Tongue (tissue), 2 donors: ENCODE data around the gene SEMA3D. TPM values are rescaled to one million over a fixed set of nuclear protein-coding genes. Genes with fewer than 3 reads are reported as not detected.
A peak's percentile ranks its signal among the peaks of the same experiment; 100 is the strongest.

ENCODE experiments used
- DNase-seq: peaks from one replicate; pipeline ENCODE4 v3.0.0-alpha.2; 2015
- total RNA-seq: library from RNA; depleted of rRNA; stranded (reverse); fragments of >200 nt; gene quantifications from one replicate; pipeline ENCODE4 v1.2.3, GENCODE V29; 2014

The SEMA3D gene
- total RNA-seq, 1 donor from 2014 or later = 18.1 TPM

DNA sequence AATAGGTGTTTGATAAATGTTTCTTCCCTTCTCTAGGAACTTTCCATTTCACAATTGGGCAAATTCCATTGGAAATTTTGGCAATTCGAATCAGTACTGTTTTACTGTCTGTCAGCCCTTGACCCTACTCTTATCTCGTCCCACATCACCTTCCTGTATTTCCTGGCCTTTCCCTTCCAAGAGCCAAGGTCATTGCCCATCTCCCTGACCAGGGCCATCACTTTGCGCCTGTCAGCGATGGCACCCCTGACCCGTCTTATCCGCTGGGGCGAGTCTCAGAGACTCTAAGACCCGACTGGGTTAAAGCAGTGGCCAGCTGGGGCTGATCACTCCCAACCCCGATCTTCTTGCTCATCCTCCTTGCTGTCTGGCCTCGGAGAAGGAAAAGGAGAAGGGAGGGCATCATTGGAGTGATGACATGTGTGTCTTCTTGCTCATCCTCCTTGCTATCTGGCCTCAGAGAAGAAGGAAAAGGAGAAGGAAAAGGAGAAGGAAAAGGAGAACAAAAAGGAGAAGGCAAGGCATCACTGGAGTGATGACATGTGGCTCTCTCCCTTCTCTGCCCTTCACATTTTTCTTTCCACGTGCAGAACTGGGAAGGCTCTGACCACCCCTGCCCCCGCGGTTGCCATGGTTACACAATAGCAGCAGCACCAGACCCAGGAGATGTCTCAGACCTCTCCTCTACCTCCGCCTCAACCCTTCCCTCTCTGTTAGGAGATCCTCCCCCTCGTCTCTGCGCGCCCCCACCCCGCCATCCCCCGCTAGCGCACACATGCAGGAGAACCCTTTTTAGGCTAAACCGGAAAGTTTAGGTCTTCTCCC, 2.0 kb downstream of the SEMA3D start:
- peak; percentile 72 for DNase-seq

DNA sequence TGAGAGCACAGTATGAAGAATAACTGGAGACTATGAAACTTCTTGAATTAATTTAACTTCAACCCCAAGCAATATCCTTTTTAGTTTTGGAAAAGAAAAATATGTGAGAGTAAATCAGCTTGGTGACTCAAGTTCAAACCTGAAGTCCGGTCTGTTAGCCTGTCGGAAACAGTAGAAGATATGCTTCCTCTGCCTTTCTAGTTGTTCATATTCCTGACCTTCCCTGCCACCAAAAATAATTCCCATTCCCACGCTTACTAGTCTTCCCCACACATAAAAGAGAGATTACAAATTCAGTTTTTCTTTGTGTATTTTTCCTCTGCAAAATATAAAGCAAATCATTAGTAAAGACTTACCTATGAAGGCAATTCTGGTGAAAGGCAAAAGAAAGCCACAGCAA, 3.6 kb downstream of the SEMA3D start:
- DNase-seq = no peak

DNA sequence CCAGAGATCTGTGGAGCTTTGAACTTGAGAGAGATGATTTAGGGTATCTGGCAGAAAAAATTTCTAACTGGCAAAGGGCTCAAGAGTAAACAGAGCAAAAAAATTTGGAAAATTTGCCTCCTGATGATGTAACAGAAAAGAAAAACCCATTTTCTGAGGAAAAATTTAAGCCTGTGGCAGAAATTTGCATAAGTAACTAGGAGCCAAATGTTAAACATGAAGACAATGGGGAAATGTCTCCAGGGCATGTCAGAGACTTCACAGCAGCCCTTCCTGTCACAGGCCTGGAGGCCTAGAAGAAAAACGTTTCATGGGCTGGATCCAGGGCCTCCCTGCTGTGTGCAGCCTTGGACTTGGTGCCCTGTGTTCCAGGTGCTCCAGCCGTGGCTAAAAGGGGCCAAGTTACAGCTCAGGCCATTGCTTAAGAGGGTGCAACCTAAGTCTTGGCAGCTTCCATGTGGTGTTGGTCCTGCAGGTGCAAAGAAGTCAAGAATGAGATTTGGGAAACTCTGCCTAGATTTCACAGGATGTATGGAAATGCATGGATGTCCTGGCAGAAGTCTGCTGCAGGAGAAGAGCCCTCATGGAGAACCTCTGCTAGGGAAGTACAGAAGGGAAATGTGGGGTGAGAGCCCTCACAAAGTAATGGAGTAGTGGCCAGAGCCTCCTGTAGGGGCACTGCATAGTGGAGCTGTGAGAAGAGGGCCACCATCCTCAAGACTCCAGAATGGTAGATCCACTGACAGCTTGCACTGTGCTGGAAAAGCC, 8.1 kb downstream of the SEMA3D start:
- DNase-seq = no peak

DNA sequence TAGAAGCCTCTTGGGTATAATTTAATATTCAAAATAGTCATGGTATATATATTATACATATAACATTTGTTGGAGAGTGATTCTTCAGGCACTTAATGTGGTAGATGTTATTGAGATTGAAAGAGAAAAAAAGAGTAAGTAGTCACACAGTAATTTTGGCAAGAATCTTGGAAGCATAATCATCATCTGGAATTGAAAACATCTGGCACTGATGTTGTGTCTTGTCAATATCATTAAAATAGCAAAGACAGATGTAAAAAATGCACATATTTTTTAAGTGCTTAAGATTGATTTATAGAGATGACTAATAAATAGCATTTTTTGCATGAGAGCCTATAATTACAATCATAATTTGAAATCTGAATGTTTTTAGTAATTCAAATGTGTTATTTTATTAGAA, 9.5 kb downstream of the SEMA3D start:
- no peak for DNase-seq

DNA sequence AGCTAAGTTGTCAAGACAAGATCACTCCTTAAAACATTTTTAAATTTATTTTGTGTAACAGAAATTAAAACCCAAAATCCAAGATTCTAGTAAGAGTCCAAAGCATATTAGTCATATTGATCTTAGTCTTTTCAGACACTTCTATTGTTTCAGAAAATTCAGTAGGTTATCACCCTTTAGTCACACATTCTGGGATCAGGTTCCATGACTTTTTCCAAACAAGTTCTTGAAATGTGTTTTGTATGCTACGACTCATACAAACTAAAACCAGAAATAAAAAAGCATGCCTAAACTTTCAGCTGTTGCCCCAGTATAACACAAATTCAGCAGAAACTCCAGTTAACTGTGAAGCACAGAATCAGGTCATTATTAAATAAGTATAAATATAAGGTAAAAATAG, 10.7 kb downstream of the SEMA3D start:
- DNase-seq = no peak

DNA sequence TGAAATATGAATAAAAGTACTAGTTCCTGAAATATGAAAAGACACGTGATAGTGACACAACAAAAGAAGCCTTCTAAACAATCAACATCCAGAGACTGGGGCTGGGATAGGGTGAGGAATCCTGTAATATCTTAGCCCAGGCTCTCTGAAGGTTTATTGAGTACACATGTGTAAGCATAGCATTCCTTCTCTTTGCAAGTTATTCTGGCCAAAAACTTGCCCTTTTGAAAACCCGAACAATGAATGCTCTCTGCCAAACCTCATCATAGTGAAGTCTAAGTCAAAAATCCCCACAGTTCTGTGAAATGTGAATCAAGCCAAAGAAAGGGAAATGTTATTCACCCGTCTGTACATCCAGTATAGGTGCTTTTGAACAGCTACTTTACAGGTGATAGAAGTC, 11.6 kb downstream of the SEMA3D start:
- peak; percentile 21 for DNase-seq

DNA sequence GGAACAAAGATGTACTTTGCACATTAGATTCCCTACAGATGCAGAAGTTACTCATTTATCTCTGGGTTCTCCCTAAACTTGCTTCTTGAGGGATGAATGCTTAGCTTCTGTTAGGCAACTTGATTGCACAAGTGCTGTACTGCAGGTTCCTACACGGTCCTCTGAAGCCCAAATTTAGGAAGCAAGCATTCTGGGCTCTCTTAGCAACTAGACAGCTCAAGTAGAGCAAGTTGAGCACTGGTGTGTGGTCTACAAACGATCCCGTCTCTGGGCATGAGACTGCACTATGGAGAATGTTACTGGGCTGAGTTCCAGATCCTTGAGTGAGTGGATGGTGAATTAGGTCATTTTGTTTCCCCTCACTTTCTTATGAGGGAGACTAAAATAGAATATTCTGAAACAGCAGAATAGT, 14.3 kb downstream of the SEMA3D start:
- peak; percentile 55 for DNase-seq

DNA sequence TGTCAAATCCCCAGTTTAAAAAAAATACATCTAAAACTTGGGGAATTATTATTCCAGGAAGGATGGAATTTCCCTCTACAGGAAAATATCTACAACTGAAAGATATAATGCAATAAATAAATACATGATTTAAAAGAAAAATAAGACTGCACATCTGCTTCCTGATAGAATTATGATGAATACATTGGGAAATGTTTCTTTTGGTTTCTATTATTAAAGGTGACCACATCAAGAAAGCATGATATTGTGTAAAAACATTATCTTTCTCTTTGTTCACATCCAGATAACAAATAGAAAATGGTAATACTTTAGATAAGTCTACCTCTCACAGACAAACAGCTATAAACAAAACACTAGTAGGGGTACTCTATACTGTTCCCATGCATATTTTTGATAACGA, 19.2 kb downstream of the SEMA3D start:
- DNase-seq = no peak

DNA sequence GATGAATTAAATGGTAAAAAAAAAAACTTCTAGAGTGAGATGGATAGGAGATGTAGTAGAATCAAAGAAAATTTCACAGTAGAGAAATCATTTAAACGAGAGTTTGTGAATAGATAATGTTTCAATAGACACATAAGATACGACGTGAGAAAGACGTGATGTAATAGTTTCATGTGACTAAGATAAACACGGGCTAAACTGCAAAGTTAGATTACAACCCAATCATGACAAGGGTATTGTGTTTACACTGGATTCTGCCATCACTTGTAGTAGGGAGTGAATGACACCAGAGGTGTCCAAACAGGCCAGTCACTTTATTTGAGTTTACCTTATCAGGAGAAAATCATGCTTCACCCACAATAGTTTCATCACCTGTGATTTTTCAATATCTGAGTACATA, 21.6 kb downstream of the SEMA3D start:
- no peak for DNase-seq

DNA sequence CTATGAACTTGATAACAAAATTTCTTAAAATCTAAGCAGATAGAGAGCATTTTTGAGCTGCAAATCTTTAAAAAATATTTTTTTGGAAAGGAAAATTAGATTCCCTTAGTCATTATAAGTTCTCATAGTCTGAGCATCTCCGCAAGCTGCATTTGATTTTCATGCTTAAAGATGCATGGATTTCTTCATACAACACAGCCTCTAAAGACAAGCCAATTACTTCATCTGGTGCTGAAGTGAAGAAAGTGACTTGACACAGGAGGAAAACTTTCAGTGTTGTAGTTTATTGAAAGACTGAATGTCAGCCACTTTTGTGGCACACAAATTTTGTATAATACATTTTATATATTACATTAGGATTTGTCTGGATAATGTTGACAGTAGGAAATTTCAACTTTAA, 22.5 kb downstream of the SEMA3D start:
- DNase-seq = peak; percentile 23

DNA sequence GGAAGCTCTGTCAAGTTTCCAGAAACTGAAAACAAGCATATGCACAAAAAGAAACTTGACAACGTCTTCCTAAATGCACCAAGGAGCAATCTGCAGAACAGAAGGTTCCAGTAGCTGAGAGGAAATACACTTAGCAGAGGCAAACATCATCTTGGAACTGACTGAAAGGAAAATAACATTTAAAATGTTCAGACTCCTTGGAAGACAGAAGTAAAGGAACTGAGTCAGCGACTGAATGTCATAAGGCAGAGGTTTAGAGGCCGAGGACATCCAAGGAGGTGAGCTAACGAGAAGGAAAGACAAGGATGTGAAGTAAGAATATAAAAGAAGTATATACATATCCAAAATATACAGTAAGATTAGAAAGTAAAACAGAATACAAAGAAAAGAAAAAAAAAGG, 24.1 kb downstream of the SEMA3D start:
- peak; percentile 58 for DNase-seq

DNA sequence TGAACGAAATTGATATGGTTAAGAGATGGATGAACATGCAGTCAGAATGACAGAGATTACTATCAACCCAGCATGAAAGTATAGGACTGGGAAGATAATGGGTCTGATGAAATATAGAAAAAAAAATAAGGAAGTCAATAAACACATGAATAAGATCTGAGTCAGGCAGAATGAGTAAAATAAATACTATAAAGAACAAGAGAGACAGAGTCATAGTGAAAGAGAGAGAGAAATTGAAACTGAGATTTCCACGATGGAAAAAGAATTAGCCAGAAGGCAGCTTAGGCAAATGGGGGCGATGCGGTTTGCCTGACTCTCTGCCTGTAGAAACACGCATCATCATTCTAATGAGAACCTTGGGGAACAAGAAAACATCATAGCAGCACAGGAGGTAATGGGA, 26.6 kb downstream of the SEMA3D start:
- DNase-seq = no peak

DNA sequence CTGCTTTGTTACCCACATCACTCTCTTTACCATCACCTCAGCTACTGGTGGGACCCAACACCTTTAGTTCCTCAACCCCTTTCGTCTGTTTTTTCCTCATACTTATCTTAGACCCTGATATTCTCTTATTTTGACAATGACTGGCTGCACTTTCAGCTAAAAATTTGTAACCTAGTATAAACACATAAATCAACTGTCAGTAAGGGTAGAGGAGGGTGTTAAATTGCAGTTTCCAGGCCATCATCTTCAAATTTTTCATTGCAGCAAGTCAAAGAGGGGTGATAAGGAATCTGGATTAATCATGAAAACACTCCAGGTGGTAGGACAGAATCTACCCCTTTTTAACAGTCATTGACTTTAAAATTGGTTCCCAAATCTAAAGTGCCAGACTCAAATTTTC, 27.9 kb downstream of the SEMA3D start:
- DNase-seq = no peak

DNA sequence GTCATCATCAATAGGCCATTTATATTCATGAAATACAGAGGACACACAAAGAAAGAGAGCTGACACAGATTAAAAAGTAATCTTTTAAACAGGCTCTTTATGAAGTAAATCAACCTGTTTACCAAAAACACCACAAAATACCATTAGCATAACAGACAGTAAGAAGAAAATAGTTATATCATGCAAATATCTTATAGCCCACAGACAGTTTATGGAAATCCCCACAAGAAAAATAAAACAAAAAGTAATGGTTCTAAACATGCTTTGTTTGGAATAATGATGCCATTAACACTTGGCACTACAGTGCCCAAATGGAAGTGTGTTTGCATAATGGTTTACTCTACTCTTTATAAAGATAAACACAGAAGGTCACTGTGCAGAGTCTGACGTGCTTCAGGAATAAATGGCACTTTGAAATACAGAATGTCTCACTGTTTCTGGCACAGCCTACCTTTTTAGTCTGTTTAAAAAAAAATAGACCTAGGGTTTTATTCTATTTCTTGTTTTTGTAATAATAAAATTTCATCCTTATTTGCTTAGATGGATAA, 30.1 kb downstream of the SEMA3D start:
- DNase-seq = no peak

DNA sequence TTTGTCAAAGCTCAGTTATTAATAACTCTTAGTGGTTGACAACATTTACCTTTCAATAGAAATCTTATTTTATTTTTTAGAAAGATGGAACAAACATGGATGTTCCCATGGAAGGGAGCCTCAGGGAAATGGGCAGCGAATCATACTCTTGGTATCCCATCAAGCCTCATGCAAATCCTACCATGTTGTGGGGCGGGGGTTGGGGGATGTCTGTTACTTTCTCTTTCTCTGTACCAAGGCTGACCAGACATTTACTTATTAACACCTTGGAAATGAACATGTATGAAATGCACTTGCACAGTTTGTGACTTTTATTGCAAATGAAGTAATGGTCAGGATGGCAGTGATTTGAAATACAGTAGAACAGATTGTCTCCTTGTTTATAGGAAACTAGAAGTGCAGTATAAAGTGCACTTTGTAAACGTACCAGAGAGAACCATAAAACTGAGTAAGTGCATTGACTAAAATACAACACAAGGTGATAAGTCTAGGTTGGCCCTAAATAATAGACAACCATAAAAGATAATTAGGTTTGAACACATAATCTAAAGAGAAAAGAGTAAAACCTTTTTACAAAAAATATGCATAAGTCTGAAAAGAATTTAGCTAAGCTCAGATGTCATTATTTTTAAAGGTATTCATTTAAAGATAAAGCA, 32.4 kb downstream of the SEMA3D start:
- DNase-seq = no peak

DNA sequence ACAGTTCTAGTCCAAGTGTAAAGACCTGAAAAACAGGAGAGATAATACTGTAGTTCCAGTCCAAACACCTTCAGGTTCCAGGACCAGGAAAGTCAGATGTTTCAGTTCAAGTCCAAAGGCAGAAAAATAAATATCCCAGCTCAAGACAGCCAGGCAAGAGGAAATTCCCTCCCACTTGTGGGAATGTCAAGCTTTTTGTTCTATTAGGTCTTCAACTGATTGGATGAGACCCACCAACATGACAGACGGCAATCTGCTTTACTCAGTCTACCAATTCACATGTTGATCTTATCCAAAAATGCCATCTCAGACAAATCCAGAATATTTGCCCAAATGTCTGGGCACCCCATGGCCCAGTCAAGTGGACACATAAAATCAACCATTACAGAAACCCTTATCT, 33.1 kb downstream of the SEMA3D start:
- no peak for DNase-seq

DNA sequence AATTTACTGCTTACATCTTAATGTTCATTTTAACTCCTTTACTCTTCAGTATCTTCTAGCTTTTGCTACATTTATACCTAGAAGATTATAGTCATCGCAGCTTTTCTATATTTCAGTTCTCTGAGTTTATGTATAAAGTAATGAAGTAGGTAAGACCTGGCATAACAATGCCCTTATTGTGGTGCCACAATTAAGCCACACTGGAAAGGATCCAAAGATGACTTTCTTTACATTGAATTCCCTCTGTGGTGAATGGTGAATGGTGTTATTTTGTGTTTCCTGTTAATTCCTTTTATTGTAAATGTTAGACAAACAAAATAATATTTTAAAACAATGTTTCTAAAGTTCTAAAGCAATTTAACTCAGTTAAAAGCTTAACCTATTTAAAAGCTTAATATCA, 36.2 kb downstream of the SEMA3D start:
- no peak for DNase-seq

DNA sequence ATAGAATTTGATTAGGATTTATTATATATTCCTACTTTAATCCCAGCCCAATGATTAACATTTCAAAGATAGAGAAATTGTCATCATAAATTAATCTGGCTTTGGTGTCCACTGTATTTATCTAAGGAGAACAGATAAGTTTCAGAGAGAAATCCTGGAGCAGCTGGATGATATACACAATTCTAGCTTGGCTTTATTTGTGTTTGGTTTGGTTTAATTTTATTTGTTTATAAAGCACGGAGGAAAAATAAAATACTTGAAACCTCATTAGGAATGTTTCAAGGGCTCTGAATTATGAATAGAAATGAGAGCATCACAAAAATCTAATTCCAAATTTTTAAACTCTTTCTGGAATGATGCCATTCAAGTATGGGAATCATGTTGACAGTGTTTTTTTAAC, 42.1 kb downstream of the SEMA3D start:
- no peak for DNase-seq

DNA sequence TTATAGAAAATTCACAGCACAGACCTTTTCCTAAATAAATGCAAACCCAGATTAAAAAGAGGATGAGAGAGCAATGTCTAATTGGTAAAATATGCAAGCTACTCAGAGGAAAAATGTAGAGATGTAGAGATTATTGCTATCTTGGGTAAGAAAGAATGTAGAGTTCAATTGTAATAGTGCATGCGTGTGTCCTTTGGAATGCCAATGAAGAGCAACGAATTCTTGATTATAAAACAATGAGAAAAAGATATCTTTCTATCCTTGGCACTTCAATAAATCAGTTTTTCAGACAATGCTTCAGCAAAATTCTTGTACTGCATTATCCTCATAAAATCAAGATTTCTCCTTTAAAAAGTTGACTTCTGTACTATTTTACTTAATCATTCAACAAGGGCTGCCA, 50.9 kb downstream of the SEMA3D start:
- no peak for DNase-seq

DNA sequence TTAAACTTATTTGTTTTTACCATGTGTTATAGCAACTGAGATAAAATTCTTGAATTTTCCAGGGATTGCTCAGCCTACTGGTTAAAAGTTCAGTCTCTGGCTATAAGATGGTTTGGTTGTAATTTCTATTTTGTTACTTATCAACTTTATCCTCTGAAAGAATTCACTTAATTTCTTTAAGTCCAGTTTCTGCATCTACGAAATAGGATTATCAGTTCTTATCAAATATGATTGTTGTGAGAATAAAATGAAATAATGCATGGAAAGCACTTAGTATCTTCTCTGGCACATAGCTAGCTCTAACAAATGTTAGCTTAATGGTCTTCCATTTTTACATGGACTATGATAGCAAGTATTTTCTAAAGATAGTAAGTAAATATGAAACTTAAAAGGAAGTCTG, 53.3 kb downstream of the SEMA3D start:
- no peak for DNase-seq

DNA sequence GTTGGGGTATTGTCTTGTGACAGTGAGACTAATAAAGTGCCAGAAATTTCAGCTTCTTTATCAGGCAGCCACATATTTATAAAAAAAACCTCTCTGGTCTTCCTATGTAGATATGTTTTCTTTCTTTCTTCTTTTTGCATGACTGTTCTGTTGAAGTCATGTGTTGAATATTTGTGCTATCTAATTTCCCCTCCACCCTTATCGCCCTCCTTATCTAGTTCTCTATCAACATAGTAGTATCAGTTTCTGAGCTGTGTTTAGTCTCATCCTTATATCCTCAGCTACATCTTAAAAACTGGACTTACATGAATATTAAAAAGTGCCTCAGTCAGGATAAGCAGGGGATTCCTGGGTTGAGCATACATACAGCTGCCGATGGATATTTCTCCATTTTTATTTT, 53.9 kb downstream of the SEMA3D start:
- no peak for DNase-seq

DNA sequence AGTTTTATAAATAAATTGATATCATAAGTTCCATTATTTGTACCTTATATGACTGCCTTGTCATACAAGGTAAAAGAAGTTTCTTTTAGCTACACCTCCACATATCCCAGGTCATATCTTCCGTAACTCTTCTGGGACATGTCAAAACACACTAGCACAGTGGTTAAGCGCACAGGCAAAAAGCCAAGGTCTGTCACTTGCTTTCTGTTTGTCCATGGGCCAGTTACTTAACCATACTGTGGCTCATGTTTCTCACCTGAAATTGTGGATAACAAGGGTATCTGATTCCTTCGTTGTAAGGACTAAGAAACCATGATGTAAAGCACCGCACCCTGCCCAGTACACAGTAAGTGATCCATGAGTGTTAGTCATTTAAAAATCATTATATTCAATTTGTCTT, 56.2 kb downstream of the SEMA3D start:
- DNase-seq = no peak

DNA sequence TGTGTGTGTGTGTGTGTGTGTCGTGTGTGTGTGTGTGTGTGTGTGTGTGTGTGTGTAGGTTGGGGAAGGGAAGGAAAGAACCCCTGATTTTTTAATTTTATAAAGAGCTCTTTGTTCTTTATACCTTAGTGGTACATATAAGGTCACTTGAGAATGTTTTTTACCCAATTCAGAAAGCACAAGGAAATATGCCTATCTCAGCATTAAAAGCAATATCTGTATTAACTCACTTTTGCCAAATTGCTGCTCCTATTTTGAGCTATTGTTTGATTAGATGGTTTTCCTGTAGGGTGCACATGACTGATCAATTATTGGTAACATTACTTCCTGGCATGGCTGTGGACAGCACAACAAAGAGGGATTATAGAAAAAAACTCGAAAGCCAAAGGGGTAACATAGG, 60.5 kb downstream of the SEMA3D start:
- DNase-seq = no peak
